Frontal cortex (tissue), 4 donors: Measurements from ENCODE around the gene OAF. TPM values are rescaled to one million over a fixed set of nuclear protein-coding genes. Genes with fewer than 3 reads are reported as not detected.
"Not testable (repeated sequence)": the region's sequence is repeated elsewhere in the genome, so short reads cannot be mapped to it uniquely, and the experiment has no call there.

ENCODE experiments used
- DNase-seq, 2 donors: peaks; one replicate each; pipeline ENCODE4 v3.0.0; 2012; ENCODE audit warnings: low spot score in 2 of 2
- FAIRE-seq: peaks from 2 replicates; lab custom pipeline; 2012; peaks lifted over from hg19 to GRCh38; lab: Jason Lieb, UNC
- total RNA-seq: library from RNA; depleted of rRNA; stranded (reverse); fragments of >200 nt; gene quantifications from one replicate; pipeline ENCODE4 v1.2.3, GENCODE V29; 2014
- donor health status: control.
- donor health status: control.
- donor health status: control.

OAF gene
- total RNA-seq, 1 donor from 2014 or later: 1.2 TPM

DNA sequence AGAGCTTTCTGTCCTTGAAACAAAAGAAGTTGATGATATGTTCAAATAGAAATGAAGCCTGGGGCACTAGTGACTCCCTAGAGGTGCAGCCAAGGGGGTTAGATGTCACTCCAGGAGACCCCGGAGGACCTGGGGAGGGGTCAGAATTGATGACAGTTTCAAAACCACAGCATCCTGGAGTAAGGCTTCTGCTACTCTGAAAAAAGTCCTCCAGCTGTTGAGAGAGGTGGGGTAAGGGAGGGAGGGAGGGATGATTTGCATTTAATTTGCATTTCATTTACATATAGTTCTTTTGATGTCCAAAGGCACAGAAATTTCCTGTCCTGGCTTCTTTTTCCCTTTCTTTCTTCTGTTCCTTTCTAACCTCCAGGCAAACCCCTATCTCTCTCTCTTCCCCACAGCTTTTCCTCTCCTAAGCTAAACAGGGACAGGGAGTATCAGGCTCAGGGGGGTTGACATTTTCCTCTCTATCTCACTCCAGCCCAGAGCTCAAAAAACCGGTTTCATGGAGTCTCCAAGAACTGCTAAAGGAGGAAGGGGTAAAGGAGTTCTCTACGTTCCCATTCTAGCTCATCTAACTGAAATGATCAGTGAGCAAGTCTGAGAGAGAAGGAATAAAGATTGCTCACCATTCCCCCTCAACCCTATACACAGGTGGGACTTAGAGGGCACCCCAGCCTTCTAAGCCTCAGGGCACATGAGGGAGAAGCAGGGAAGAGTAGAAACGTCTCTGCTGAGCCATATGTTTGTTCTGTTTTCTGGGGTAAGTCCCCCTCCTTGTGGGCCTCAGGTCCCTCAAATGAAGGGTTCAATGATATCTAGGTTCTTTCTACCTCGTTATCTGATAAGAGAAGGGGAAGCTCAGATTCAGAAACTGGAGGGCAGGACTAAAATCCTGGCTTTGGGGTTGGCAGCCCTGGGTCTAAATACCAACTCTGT, 25.6 kb downstream of the OAF start:
- DNase-seq: no peak
- no peak for FAIRE-seq

DNA sequence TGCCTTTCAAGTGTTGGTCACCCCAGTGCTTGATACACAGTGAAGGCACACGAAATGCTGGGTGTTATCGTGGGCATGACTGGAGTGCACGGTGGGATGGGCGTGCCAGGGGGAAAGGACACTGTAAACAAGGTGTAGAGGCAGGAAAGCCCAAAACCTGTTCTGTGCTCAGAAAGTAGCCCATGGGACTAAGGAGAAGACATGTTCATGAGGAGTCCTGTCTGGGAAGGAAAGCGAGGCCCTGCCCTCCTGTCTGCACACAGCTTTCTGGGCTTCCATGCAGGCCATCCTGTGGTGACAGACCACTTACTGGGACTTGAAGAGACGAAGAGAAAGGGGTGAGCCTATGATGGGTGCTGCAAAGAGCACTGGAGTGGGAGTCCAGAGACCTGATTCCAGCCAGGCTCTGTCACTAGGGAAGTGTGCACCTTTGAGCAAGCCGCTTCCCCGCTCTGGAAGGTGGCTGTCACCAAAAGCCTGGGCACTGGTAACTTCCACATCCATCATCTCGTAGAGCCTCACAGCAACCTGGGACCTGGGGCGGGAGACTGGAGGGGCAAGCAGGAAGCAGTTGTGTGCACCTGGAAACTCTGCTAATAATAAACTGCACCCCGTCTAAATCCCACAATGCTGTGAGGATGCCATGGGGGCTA, 28.3 kb downstream of the OAF start:
- no peak for FAIRE-seq

GRCh38 chr11:120239713-120240640, 29.1 kb downstream of the OAF start, which contains the start of gene POU2F3:
POU2F3 (plus strand) TSS chr11:120240140; CDS start chr11:120240344, 204 bp downstream.
- DNase-seq (no peak), FAIRE-seq (no peak)

More for the DNA sequence above, 28.3 kb downstream of the OAF start:
- no peak for DNase-seq

DNA sequence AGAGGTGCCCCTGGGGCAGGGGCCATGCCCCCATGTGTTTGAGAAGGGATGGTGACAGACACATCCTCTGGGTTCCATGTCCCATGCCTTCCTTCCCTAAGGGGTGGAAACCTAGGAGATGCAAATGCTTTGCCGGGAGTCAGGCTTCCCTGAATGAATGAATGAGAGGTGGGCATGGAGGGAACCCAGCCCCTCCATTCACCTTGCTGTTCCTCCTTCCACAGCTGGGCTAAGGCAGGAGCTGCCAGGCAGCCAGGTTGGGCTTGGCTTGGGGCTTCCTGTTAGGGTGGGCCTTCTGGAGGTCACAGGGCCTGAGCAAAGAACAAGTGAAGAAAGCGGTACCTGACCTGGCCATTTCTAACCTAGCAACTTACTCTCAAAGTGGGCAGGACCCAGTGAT, 30.0 kb downstream of the OAF start:
- FAIRE-seq (no peak), DNase-seq (no peak)

DNA sequence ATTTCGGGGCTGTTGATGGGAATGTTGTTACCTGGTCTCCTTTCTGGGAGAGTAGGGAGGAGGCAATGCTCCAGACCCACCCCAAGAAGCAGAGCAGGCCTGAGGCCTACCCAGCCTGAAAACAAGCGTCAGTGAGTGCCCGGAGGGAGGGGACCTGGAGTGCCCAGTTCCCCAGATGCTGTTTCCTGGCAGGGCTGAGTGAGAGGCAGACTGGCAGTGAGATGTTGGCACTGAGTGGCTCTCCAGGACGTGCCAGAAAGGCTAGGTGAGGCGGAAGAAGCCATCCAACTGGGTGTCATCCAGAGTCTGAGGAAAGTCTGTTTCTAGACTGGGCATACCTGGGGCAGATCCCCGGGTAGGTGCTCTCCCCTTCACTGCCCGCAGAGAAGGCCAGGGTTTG, 30.4 kb downstream of the OAF start:
- FAIRE-seq (no peak), DNase-seq (no peak)

DNA sequence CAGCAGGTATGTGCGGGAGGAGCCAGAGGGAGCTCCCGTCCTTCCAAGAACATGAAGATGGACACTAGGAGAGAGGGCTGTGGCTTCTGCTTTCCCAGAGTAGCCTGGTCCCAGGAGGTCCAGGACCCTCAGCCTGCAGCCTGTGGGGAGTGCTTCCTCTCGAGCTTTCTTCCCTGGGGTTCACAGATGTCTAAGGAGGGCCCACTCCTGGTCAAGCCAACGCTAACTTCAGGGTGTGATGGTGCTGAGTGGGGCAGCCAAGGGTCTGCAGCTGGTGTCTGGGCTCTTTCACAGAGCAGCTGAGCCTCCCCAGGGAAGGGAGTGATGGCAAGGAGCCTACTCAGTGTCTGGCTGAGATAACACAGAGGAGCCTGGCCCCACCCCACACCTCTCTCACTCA, 32.4 kb downstream of the OAF start:
- no peak for FAIRE-seq
- no peak for DNase-seq

DNA sequence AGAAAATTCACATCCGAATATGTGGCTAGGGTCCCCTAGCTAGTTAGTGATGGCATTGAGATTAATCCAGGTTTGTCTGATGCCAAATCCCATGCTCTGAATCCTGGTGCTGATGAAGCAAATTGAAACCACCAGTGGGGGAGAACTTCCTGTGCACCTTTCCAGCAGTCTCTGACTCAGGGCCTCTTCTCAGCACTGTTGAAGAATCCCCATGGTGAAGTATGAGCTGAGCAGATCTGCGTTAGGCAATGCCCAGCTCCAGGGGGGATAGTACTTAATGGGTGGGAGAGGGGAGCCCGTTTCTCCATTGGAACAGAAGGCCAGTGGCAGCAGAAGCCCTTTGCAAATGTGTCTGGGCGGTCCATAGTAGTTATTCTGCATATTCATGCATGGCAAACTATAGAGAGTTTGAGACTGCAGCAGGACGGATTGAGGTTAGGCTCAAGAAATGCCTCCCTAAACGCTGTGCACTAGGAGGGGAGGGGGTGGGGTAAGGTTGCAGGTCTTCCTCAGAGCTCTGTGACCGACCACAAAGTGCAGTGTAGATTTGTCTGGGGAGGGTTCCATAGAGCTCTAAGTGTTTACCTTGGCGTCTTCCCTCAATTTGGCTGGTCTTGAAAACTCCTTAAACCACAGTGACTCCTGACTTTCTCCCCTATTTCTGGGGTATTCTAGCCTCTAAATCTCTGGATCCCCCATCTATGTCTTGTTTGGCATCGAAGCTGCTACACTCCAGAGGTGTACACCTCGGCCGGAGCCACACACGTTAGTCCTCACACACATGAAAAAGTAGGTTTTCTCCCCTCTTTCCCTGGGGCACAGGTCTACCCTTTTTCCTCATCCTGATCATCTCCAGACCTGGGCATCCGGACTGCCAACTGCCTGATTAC, 33.9 kb downstream of the OAF start:
- FAIRE-seq (no peak), DNase-seq (no peak)

DNA sequence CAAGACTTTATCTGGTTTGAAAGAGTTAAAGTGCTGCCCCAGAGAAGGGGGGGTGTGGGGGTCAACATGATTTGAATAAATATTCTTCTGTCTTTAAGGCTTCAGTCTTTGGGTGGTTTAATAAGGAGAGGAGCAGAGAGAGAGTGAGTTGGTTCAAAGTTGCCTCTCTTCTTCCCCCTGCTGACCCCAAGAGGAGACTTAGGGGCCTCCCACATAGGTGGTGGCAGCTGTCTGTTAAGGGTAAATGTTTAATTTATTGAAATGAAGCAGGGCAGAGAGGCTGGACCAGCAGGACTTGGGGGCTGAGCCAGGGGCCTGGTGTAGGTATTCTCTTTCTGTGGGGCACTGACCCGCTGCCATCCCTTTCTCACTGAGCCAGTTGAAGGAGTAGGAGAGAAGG, 34.6 kb downstream of the OAF start:
- FAIRE-seq (no peak), DNase-seq (no peak)

GRCh38 chr11:120248551-120249278, 37.9 kb downstream of the OAF start:
- DNase-seq (no peak), FAIRE-seq (no peak)

GRCh38 chr11:120249279-120250262, 38.7 kb downstream of the OAF start:
- no peak for FAIRE-seq

DNA sequence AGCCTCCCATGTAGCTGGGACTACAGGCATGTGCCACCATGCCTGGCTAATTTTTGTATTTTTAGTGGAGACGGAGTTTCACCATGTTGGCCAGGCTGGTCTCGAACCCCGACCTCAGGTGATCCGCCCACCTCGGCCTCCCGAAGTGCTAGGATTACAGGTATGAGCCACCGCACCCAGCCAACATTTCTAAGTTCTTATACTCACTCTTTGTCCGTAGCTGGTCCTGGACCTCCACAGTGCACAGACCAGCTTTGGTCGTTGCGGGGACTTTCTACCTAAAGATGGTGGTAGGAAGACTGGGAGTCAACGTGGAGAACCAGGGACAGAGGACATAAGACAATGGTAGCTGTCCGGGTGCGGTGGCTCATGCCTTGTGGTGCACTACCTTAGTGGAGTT, 42.5 kb downstream of the OAF start:
- not testable (repeated sequence) for DNase-seq, FAIRE-seq

More at GRCh38 chr11:120249279-120250262, 38.7 kb downstream of the OAF start:
- DNase-seq: no peak

DNA sequence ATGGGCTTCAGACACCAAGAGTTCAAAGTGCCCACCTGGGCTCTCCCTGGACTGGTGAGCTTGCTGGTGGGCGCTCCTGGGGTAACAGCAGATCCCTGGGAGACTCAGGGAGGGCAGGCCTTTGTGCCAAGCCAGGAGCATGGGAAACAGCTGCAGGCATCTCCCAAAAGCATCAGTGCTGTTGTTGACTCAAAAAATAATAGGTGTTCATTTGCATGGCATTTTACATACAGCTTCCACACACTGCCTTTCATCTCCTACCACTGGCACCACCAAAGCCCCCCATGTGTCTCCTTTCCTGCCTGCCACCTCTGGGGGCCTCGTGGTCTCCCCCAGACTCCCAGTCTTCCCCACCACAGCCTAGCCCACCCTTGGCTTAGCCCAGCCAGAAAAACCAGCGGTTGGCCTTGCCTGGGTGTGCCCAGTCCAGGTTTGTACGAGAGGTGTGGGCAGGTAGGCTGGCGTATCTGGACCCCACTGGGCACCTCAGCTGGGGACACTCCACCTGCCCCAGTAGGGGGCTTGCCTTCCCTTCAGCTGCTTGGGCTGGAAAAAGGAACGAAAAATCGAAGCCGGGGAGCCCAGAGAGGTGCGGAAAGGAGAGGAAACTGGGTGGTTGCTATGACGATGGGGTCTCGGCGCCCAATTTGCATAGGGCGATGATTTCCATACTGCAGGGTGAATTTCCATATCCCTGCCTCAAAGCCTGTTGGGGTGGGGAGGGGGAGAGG, 44.1 kb downstream of the OAF start:
- FAIRE-seq: no peak
- DNase-seq: no peak

DNA sequence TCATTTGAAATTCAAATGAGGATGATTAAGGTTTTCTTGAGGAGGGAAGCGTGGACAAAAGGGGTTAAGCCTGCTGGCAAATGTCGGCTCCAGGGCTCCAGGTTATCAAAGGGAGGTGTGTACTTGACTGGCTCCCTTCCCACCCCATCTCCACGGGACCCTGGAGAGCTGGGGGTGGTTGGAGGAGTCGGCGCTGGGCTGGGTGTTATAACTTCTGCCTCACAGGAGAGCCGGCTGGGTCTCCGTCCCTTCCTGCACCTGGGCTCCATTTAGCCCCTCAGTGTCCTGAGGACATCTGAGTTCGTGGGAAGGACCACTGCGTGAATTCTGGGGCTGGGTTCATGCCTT, 44.7 kb downstream of the OAF start:
- DNase-seq: no peak

GRCh38 chr11:120256178-120256577, 45.3 kb downstream of the OAF start:
- FAIRE-seq (no peak), DNase-seq (no peak)

More for the DNA sequence above, 44.7 kb downstream of the OAF start:
- FAIRE-seq: no peak

GRCh38 chr11:120256779-120257178, 45.9 kb downstream of the OAF start:
- FAIRE-seq (no peak), DNase-seq (no peak)

DNA sequence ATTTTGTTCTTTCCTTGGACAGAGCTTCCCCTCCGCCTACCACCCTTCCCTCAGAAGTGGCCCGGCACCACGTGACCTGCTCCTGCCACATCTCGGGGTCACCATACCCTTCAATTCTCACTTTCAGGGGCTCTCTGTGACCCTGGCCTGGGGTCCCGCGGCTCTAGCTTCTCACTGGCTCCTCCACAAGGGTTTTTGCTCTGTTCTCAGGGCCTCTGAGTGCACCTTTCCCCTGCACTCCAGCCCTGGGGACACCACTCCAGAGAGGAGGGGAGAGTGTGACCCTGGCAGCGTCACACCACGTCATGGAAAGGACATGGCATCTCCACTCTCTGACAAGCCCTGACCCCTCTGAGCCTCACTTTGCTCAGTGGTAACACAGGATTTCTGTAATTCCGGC, 46.5 kb downstream of the OAF start:
- no peak for DNase-seq
- no peak for FAIRE-seq

DNA sequence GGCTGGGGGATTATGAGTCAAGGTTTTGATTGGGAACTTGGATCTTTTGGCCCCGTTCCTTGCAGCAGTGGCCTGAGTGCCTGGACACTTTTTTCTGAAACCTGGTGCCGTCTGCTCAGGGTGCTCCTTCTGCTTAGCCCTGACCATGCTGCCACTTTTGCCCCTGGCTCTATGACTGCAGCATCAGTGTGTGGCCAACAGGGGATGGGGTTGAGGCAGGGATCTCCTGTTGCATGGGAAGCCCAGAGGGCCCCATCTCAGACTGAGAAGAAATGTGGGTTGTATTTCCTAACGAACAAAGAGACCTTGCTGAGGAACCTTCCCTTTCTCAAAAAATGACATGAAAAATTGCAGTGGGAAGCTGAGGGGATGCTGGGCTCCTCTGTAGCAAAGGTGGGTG, 47.8 kb downstream of the OAF start:
- DNase-seq (no peak), FAIRE-seq (no peak)
